HUES48 (cell line): ENCODE results near the gene MYCBPAP.

ENCODE experiments used
- H3K27ac ChIP-seq: one replicate; pipeline ENCODE4 v1.7.0; 2013; ENCODE audit warnings: low read depth, low read length, inconsistent platforms
- H3K27me3 ChIP-seq: 2 replicates; pipeline ENCODE4 v1.6.1; 2013; ENCODE audit warnings: mild to moderate bottlenecking, low read length; ENCODE audit not compliant: control insufficient read depth, insufficient read depth
- H3K36me3 ChIP-seq: 2 replicates; pipeline ENCODE4 v1.6.1; 2013; ENCODE audit warnings: low read length; ENCODE audit not compliant: control insufficient read depth, insufficient read depth
- H3K4me1 ChIP-seq: 2 replicates; pipeline ENCODE4 v1.6.1; 2013; ENCODE audit warnings: mild to moderate bottlenecking, low read length; ENCODE audit not compliant: control insufficient read depth, insufficient read depth
- H3K4me3 ChIP-seq: 2 replicates; pipeline ENCODE4 v1.5.1; 2013; ENCODE audit warnings: mild to moderate bottlenecking, low read depth, low read length
- H3K9ac ChIP-seq: 2 replicates; pipeline ENCODE4 v1.6.1; 2013; ENCODE audit warnings: mild to moderate bottlenecking, low read depth, low read length, moderate library complexity
- H3K9me3 ChIP-seq: 2 replicates; pipeline ENCODE4 v1.6.1; 2013; ENCODE audit warnings: low read length; ENCODE audit not compliant: control insufficient read depth, insufficient read depth

The MYCBPAP gene

DNA sequence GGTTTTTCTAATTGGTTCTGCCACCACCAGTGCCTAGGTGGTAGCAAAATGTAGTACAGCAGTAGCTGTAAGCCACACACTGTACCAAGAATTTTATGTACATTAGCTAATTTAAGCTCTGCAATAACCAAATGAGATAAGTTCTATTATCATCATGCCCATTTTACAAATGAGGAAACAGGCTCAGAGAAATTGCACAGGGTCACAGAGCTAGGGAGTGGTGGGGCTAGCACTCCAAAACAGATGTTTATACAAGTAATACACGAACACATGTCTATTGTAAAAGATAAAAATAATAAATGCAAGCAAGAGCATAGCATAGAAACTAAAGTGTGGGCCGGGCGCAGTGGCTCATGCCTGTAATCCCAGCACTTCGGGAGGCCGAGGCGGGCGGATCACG is 16.0 kb upstream of the MYCBPAP start:
- Histone ChIP-seq H3K27me3 (no peaks in the 10 kb centered on the region), H3K9ac (no peak overlapping the region)

DNA sequence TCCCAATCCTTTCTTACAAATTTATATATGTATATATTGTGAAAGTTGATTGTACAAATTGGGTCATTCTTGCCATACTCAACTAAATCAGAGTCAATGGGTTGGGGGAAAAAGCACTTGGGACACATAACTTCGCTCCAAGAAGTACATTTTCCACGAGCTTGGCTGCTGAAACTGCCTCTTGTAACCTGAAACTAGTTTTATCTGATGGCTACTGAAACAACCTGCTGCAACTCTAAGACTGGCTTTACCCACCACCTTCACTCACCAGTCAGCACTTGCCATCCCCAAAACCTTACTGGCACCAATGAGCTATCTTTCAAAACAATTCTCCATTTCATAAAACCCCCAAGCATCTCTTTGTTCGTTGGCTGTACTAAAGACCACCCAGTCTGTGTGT is 14.5 kb upstream of the MYCBPAP start:
- H3K36me3 ChIP-seq, result no peaks in the 10 kb centered on the region
- no peaks in the 10 kb centered on the region for H3K9me3 ChIP-seq
- H3K4me1 ChIP-seq, result no peaks in the 10 kb centered on the region
- no peaks in the 10 kb centered on the region for H3K27me3 ChIP-seq
- H3K4me3 ChIP-seq, result no peak overlapping the region
- H3K27ac ChIP-seq, result no peak overlapping the region
- no peak overlapping the region for H3K9ac ChIP-seq

More for the DNA sequence above, 16.0 kb upstream of the MYCBPAP start:
- no peak overlapping the region for H3K27ac ChIP-seq
- no peaks in the 10 kb centered on the region for H3K9me3 ChIP-seq
- no peaks in the 10 kb centered on the region for H3K4me1 ChIP-seq
- H3K36me3 ChIP-seq, result no peaks in the 10 kb centered on the region
- no peak overlapping the region for H3K4me3 ChIP-seq

DNA sequence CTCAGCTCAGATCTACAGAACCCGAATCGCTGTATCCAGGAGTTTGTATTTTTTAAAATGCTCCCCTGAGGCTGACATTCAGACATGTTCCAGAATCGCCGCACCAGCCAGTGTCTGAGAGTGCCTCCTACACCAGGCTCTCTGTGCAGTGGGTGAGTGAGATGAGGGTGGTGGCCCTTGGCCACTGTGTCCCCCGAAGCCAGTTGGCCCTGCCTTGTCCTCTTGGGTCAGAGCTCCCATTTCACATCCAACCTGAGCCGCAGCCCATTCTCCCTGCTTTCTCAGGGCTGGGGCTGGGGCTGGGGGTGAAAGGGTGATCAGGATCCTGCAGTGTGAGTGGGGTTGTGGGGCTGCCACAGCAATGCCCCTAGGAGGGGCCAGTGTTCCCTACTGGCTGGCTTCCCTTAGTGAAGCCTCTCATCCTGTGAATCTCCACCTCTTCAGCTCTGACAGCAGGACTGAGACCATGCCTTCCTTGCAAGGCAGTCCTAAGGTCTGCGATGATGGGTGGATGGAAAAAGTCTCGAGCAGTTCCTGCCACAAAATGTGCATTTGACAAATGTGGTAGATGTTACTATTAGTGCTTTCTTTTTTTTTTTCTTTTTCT is 12.9 kb upstream of the MYCBPAP start:
- H3K9me3 ChIP-seq, result no peaks in the 10 kb centered on the region
- no peak overlapping the region for H3K27ac ChIP-seq
- H3K4me1 ChIP-seq, result no peaks in the 10 kb centered on the region
- H3K9ac ChIP-seq, result no peak overlapping the region
- no peaks in the 10 kb centered on the region for H3K36me3 ChIP-seq
- no peaks in the 10 kb centered on the region for H3K27me3 ChIP-seq
- no peak overlapping the region for H3K4me3 ChIP-seq

DNA sequence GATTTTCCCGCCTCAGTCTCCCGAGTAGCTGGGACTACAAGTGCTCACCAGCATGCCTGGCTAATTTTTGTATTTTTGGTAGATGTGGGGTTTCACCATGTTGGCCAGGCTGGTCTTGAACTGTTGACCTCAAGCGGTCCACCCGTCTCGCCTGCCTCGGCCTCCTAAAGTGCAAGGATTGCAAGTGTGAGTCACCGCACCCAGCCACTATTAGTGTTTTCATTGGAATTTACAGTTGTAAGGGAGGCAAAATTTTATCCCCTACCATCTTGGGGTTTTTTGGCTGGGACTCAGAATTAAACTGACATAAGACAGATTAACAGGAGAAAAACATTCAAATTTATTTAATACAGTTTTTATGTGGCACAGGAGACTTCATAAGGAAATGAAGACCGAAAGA is 12.3 kb upstream of the MYCBPAP start:
- H3K9me3 ChIP-seq, result no peaks in the 10 kb centered on the region
- no peak overlapping the region for H3K27ac ChIP-seq
- H3K9ac ChIP-seq, result no peak overlapping the region
- no peaks in the 10 kb centered on the region for H3K4me1 ChIP-seq
- H3K27me3 ChIP-seq, result no peaks in the 10 kb centered on the region
- H3K36me3 ChIP-seq, result no peaks in the 10 kb centered on the region
- H3K4me3 ChIP-seq, result no peak overlapping the region

DNA sequence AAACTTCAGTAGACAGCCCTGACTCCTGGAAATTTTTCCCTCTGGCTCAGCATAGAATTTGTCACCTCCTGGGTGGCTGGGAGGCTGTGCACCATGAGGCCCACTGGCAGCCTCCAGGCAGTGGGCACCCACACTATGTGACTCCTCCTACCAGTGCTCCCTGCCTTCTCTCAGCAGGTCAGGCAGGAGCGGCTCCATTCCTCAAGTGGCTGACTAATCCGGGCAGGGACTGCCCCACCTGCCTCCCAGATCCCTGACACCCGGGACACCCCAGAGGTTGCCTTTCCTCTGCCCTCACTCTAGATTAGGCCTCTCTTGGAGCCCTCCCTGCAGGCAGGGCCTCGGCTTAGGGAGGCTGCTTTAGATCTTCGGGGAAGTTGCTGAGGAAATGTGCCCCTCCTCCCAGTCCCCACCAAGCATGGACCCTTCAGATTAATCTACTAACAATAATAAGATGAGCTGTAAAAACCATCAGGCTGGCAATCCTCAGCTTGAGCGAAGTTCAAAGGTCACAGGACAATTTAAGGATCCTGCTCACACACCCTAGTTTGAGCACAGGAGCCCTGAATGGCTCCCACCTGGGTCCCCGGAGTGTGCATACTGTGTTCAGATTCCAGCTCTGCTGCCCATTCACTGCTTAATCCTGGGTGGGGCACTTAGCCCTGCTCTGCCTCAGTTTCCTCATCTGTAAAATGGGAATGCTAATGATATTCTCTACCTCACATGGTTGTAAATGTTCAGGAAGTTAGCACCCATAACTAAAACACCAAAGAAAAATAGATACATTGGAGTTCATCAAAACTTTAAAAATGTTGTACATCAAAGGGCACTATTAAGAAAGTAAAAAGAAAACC is 10.0 kb upstream of the MYCBPAP start:
- Histone ChIP-seq H3K9ac (no peak overlapping the region), H3K36me3 (no peaks in the 10 kb centered on the region), H3K27ac (no peak overlapping the region), H3K4me3 (no peak overlapping the region), H3K27me3 (no peaks in the 10 kb centered on the region), H3K4me1 (no peaks in the 10 kb centered on the region), H3K9me3 (no peaks in the 10 kb centered on the region)

DNA sequence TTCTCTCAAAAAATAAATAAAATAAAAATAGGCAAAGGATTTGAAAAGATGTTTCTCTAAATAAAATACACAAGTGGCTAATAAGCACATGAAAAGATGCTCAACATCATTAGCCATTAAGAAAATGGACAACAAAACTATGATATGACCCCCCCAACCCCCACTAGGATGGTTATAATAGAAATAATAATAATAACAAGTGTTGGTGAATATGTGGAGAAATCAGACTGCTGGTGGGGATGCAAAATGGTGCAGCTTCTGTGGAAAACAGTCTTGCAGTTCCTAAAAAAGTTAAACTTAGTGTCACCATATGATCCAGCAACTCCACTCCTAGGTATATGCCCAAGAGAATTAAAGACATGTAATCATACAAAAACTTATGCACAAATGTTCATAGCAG is 9.0 kb upstream of the MYCBPAP start:
- H3K4me3 ChIP-seq, result no peak overlapping the region
- H3K36me3 ChIP-seq, result no peaks in the 10 kb centered on the region
- H3K9me3 ChIP-seq, result no peaks in the 10 kb centered on the region
- no peak overlapping the region for H3K27ac ChIP-seq
- H3K27me3 ChIP-seq, result no peaks in the 10 kb centered on the region
- peaks cover 7% of the 10 kb centered on the region for H3K4me1 ChIP-seq
- no peak overlapping the region for H3K9ac ChIP-seq

DNA sequence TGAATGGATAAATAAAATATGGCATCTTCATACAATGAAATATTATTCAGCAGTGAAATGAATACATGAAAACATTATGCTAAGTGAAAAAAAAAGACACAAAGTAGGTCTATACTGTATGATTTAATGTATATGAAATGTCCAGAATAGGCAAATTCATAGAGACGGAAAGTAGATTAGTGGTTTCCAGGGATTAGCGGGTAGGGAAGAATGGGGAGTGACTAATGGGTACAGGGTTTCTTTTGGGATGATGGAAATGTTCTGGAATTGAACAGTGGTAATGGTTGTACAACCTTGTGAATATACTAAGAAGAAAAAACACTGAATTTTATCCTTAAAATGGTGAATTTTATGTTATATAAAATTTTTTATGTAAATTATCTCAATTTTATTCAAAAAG is 8.5 kb upstream of the MYCBPAP start:
- peaks cover 7% of the 10 kb centered on the region for H3K4me1 ChIP-seq
- H3K9ac ChIP-seq, result no peak overlapping the region
- no peaks in the 10 kb centered on the region for H3K36me3 ChIP-seq
- no peak overlapping the region for H3K27ac ChIP-seq
- H3K27me3 ChIP-seq, result no peaks in the 10 kb centered on the region
- H3K4me3 ChIP-seq, result no peak overlapping the region
- H3K9me3 ChIP-seq, result no peaks in the 10 kb centered on the region

DNA sequence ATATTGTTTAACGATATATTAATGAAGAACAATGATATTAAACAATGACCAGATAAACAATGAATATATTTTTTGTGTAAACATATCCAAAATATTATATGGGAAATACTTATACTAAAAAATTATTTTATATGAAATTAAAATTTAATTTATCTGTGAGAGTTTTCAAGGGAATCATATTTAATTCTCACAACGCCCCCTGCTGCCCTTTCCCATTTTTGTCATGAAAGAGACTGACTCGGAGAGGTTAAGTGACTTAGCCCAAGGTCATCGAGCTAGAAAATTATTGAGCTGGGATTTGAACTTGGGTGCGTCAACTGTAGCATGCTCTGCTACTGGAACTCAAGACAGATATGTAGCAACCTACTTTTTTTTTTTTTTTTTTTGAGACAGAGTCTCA is 7.2 kb upstream of the MYCBPAP start:
- peaks cover 7% of the 10 kb centered on the region for H3K4me1 ChIP-seq
- H3K9ac ChIP-seq, result no peak overlapping the region
- no peaks in the 10 kb centered on the region for H3K36me3 ChIP-seq
- H3K4me3 ChIP-seq, result no peak overlapping the region
- no peaks in the 10 kb centered on the region for H3K9me3 ChIP-seq
- no peak overlapping the region for H3K27ac ChIP-seq
- no peaks in the 10 kb centered on the region for H3K27me3 ChIP-seq

DNA sequence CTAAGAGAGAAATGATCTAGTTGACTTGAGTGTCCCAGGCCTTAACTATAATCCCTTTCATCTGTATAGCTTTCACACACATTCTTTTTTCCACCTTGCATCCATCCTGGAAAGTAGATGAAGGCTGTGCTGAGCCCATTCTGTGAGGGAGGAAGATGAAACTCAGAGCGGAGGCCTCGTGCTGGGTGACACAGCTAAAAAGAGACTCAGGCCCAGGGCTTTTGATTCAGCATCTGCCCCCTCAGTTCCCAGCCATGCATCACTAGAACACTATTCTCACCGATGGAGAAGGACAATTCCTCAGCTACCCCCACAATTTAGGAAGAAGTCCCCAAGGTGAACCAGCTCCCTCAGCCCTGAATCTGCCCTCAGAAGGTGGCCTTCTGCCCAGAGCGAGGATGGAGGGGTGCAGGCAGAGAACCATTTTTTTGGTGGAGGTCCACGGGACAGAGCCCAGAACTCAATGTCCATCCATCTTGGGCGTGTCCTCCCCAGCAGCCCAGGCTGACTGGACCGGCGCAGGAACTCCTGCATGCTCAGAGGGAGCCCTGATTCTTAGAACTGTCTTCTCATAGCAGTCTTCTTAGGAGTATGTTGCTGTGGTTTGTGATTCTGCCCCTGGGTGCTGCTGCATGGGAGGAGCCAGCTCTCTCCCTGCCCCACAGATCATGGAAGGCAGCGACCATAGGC is 5.8 kb upstream of the MYCBPAP start:
- no peak overlapping the region for H3K27ac ChIP-seq
- H3K36me3 ChIP-seq, result no peaks in the 10 kb centered on the region
- no peaks in the 10 kb centered on the region for H3K27me3 ChIP-seq
- H3K9ac ChIP-seq, result no peak overlapping the region
- H3K4me1 ChIP-seq, result peaks cover 8% of the 10 kb centered on the region
- H3K4me3 ChIP-seq, result no peak overlapping the region
- H3K9me3 ChIP-seq, result no peaks in the 10 kb centered on the region

DNA sequence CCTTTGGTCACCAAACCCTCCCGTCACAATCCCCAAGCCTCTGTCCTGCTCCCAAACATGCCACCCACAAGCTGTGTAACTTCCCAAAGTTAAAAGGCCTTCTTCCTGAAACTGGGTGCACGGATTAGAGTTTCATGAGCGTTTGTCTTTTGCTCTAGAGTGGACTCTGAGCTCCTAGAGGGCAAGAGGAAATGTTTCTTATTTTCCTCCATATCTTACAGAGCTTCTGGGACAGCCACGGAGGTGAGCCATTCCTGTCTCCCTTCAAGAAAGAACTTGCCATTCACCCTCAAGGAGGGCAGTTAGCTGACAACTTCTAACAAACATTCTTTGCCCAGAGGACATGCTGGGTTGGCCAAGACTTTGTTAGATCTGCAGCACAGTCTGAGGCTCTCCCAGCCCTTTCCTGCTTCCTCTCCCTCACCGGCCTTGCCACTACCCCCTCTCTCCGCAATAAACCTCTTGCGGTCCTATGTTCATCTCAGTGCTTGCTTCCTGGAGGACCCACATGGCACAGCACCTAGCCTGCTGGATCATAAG is 2.6 kb upstream of the MYCBPAP start:
- no peak overlapping the region for H3K9ac ChIP-seq
- H3K36me3 ChIP-seq, result no peaks in the 10 kb centered on the region
- no peak overlapping the region for H3K27ac ChIP-seq
- H3K4me3 ChIP-seq, result no peak overlapping the region
- no peaks in the 10 kb centered on the region for H3K27me3 ChIP-seq
- H3K9me3 ChIP-seq, result no peaks in the 10 kb centered on the region
- peaks cover 15% of the 10 kb centered on the region for H3K4me1 ChIP-seq

DNA sequence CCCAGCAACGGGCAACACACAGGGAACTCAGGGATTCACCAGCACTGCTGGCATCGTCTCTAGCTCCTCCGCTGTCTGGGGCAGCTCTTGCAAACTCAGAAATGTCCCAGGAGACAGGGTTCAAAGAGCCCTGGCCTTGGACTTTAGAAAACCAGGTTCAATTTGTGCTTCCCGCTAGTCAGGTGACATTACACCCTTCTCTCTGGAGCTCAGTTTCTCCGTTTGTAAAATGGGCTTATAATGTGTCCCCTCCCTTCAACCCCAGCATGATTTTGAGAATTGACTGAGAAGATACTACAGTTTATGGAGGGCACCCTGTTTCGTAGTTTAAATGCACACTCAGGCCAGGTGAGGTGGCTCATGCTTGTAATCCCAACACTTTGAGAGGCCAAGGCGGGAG is 1.9 kb upstream of the MYCBPAP start:
- Histone ChIP-seq H3K4me1 (peaks cover 15% of the 10 kb centered on the region), H3K4me3 (no peak overlapping the region), H3K9me3 (no peaks in the 10 kb centered on the region), H3K27me3 (no peaks in the 10 kb centered on the region), H3K27ac (no peak overlapping the region), H3K36me3 (no peaks in the 10 kb centered on the region), H3K9ac (no peak overlapping the region)
